ENCODE results near the gene POLR2J. TPM values are rescaled to one million over a fixed set of nuclear protein-coding genes. Genes with fewer than 3 reads are reported as not detected.

Gene POLR2J
- total RNA-seq, 1 experiment from 2014 or later, result 69.4 TPM

DNA sequence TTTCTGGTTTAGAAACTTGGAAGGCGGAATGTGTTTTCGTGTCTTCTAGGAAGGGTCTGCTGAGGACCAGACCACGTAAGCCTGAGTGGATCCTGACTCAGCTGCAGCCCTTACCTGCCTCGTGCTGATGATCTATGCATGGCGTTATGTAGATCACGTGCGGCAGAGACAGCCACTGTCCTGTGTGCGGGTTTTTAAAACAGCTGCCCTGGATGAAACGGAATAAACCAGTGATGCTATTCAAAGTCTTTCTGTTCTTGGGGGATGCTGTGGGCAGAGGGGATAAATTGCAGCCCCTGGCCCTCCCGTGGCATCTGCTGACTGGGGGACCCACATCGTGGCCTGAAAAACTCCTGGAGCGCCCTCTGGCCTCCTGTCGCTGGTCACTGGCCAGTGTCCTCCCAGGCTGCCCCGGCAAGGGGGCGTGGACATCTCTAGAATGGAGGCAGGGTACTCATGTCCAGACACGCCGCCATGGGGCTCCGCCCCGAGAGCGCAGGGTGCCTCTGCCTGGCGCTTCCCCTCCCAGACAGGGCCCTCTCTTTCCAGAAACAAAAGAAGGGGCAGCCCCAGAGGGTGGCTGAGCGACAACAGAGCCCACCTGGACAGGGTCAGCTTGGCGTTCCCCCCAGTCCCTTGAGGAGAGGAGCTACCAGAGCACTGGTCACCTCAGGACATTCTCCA is 27.2 kb downstream of the POLR2J start:
- intact Hi-C loops (cut with micrococcal nuclease; ENCODE audit: unreplicated experiment), result no loop called here
- no peak overlapping the region for H3K4me3 ChIP-seq (ENCODE audit: low read depth in 2 of 2, low read length in 2 of 2)
- ChIA-PET POLR2A (no interaction called here), CTCF (interaction anchor here (0.7 kb wide), 1 partner anchor 269 kb away, joined by 5 read pairs; no protein-coding TSS in a partner anchor)
- BruUV-seq (replicated peaks), result no TSS peak
- no peaks in the 10 kb centered on the region for H3K27me3 ChIP-seq (ENCODE audit: control insufficient read depth, insufficient read depth, low read length)
- in situ Hi-C loops (cut with HindIII; ENCODE audit: low pct_unique_long_range_greater_than_20kb, low sequenced_read_pairs), result no loop called here
- ATAC-seq (peak; percentile 60), DNase-seq (ENCODE audit: low read depth, low spot score) (no peak)
- TF ChIP-seq SIN3A (IDR thresholded peaks at IDR 0.05; ENCODE audit: borderline replicate concordance, insufficient read depth, low read depth, low read length), result no peak
- no peak for TF ChIP-seq TCF7L2 (IDR thresholded peaks at IDR 0.05; ENCODE audit: low read depth, low read length)
- TF ChIP-seq, protein P1, sequence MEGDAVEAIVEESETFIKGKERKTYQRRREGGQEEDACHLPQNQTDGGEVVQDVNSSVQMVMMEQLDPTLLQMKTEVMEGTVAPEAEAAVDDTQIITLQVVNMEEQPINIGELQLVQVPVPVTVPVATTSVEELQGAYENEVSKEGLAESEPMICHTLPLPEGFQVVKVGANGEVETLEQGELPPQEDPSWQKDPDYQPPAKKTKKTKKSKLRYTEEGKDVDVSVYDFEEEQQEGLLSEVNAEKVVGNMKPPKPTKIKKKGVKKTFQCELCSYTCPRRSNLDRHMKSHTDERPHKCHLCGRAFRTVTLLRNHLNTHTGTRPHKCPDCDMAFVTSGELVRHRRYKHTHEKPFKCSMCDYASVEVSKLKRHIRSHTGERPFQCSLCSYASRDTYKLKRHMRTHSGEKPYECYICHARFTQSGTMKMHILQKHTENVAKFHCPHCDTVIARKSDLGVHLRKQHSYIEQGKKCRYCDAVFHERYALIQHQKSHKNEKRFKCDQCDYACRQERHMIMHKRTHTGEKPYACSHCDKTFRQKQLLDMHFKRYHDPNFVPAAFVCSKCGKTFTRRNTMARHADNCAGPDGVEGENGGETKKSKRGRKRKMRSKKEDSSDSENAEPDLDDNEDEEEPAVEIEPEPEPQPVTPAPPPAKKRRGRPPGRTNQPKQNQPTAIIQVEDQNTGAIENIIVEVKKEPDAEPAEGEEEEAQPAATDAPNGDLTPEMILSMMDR (IDR thresholded peaks at IDR 0.05), result no peak
- TF ChIP-seq POLR2AphosphoS5 (IDR thresholded peaks at IDR 0.05; ENCODE audit: low read depth, low read length), result no peak
- TF ChIP-seq, protein P2, sequence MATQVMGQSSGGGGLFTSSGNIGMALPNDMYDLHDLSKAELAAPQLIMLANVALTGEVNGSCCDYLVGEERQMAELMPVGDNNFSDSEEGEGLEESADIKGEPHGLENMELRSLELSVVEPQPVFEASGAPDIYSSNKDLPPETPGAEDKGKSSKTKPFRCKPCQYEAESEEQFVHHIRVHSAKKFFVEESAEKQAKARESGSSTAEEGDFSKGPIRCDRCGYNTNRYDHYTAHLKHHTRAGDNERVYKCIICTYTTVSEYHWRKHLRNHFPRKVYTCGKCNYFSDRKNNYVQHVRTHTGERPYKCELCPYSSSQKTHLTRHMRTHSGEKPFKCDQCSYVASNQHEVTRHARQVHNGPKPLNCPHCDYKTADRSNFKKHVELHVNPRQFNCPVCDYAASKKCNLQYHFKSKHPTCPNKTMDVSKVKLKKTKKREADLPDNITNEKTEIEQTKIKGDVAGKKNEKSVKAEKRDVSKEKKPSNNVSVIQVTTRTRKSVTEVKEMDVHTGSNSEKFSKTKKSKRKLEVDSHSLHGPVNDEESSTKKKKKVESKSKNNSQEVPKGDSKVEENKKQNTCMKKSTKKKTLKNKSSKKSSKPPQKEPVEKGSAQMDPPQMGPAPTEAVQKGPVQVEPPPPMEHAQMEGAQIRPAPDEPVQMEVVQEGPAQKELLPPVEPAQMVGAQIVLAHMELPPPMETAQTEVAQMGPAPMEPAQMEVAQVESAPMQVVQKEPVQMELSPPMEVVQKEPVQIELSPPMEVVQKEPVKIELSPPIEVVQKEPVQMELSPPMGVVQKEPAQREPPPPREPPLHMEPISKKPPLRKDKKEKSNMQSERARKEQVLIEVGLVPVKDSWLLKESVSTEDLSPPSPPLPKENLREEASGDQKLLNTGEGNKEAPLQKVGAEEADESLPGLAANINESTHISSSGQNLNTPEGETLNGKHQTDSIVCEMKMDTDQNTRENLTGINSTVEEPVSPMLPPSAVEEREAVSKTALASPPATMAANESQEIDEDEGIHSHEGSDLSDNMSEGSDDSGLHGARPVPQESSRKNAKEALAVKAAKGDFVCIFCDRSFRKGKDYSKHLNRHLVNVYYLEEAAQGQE (IDR thresholded peaks at IDR 0.05; ENCODE audit: insufficient read depth in 1 of 2, low read depth in 2 of 2, low read length in 1 of 2), result no peak
- H3K27ac ChIP-seq (ENCODE audit: low read length), result no peak overlapping the region
- no peaks in the 10 kb centered on the region for H3K36me3 ChIP-seq (ENCODE audit: control insufficient read depth, insufficient read depth, low read length)
- peaks cover 7% of the 10 kb centered on the region for H3K4me1 ChIP-seq (ENCODE audit: control insufficient read depth, insufficient read depth, low read length)
- no peaks in the 10 kb centered on the region for H3K9me3 ChIP-seq (ENCODE audit: control insufficient read depth, insufficient read depth, low read depth, low read length)

DNA sequence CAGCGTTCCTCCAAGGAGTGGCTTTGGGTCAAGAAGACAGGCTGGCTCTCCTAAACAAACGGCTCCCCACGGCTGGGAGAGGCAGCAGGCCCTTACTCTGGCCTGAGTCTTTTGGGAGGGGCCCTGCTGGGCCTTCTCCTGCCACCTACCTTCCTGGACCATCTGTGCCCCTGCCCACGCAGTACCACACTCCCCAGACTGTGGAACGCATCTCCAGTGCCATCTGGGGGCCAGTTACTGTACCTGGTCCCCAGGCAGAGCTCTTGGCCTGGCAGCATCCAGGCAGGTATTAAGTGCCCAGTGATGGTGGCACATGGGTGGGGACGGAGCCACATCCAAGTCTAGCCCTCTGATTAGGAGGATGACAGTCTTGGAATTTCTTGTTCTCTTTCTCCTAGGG is 28.5 kb downstream of the POLR2J start:
- ATAC-seq (peak; percentile 76), DNase-seq (ENCODE audit: low read depth, low spot score) (no peak)
- CTCF ChIA-PET, result interaction anchor here (0.6 to 1.6 kb wide), 4 partner anchors 18 to 46 kb away, joined by 4 to 8 read pairs (median 6); no protein-coding TSS in a partner anchor
- Histone ChIP-seq H3K27me3 (ENCODE audit: control insufficient read depth, insufficient read depth, low read length) (no peaks in the 10 kb centered on the region), H3K36me3 (ENCODE audit: control insufficient read depth, insufficient read depth, low read length) (no peaks in the 10 kb centered on the region), H3K27ac (ENCODE audit: low read length) (no peak overlapping the region), H3K4me3 (ENCODE audit: low read depth in 2 of 2, low read length in 2 of 2) (no peak overlapping the region), H3K9me3 (ENCODE audit: control insufficient read depth, insufficient read depth, low read depth, low read length) (no peaks in the 10 kb centered on the region), H3K4me1 (ENCODE audit: control insufficient read depth, insufficient read depth, low read length) (peaks cover 4% of the 10 kb centered on the region)
- in situ Hi-C loops (cut with HindIII; ENCODE audit: low pct_unique_long_range_greater_than_20kb, low sequenced_read_pairs), result no loop called here
- no peak for TF ChIP-seq TCF7L2 (IDR thresholded peaks at IDR 0.05; ENCODE audit: low read depth, low read length)
- TF ChIP-seq SIN3A (IDR thresholded peaks at IDR 0.05; ENCODE audit: borderline replicate concordance, insufficient read depth, low read depth, low read length), result no peak
- TF ChIP-seq POLR2AphosphoS5 (IDR thresholded peaks at IDR 0.05; ENCODE audit: low read depth, low read length), result no peak
- TF ChIP-seq, protein P2 (IDR thresholded peaks at IDR 0.05; ENCODE audit: insufficient read depth in 1 of 2, low read depth in 2 of 2, low read length in 1 of 2), result no peak
- POLR2A ChIA-PET, result no interaction called here
- BruUV-seq (replicated peaks), result no TSS peak
- intact Hi-C loops (cut with micrococcal nuclease; ENCODE audit: unreplicated experiment), result no loop called here

All from Panc1 (cell line).